Ascending aorta (tissue), 2 donors: Measurements from ENCODE around the gene CATSPER1. TPM values are rescaled to one million over a fixed set of nuclear protein-coding genes. Genes with fewer than 3 reads are reported as not detected.

Experiments
- DNase-seq, 2 donors: peaks; one replicate each; pipeline ENCODE4 v3.0.0-alpha.2; 2019; ENCODE audit warnings: low spot score in 2 of 2
- H3K27ac ChIP-seq, 2 donors: fragments of 200-600 bp; sonication (generic); one replicate each; pipeline ENCODE4 v1.5.1; 2016 to 2017; ENCODE audit warnings: mild to moderate bottlenecking in 1 of 2
- H3K27me3 ChIP-seq: fragments of 200-600 bp; sonication (generic); one replicate; pipeline ENCODE4 v1.5.1; 2017
- H3K36me3 ChIP-seq, 2 donors: fragments of 200-600 bp; sonication (generic); one replicate each; pipeline ENCODE4 v1.5.1; 2016
- H3K4me1 ChIP-seq, 2 donors: fragments of 200-600 bp; sonication (generic); one replicate each; pipeline ENCODE4 v1.5.1; 2016 to 2017; ENCODE audit warnings: mild to moderate bottlenecking in 1 of 2
- H3K4me3 ChIP-seq, 2 donors: fragments of 200-600 bp; sonication (generic); one replicate each; pipeline ENCODE4 v1.5.1; 2016 to 2017; ENCODE audit warnings: mild to moderate bottlenecking in 1 of 2
- H3K9me3 ChIP-seq, 2 donors: fragments of 200-600 bp; sonication (generic); one replicate each; pipeline ENCODE4 v1.5.1; 2016
- intact Hi-C: fragments of 100-400 bp; cut with DNase I; formaldehyde crosslinking; loops from one replicate; pipeline ENCODE4 v1.15.1; 2023
- total RNA-seq: library from RNA; depleted of rRNA; stranded (reverse); fragments of >200 nt; gene quantifications from one replicate; pipeline ENCODE4 v1.1.0, GENCODE V29; 2016
- TF ChIP-seq, protein P1 (sequence below), 3 experiments: fragments of 200-600 bp in 2 of 3; fragments of 450-650 bp in 1 of 3; sonication (generic) in 2 of 3; IDR thresholded peaks; one replicate each; pipeline ENCODE4 v1.5.1; 2016 to 2019; ENCODE audit warnings: antibody characterized with exemption in 3 of 3, mild to moderate bottlenecking in 1 of 3, moderate library complexity in 1 of 3

Gene CATSPER1
- total RNA-seq, 1 donor from 2014 or later, result not detected

DNA sequence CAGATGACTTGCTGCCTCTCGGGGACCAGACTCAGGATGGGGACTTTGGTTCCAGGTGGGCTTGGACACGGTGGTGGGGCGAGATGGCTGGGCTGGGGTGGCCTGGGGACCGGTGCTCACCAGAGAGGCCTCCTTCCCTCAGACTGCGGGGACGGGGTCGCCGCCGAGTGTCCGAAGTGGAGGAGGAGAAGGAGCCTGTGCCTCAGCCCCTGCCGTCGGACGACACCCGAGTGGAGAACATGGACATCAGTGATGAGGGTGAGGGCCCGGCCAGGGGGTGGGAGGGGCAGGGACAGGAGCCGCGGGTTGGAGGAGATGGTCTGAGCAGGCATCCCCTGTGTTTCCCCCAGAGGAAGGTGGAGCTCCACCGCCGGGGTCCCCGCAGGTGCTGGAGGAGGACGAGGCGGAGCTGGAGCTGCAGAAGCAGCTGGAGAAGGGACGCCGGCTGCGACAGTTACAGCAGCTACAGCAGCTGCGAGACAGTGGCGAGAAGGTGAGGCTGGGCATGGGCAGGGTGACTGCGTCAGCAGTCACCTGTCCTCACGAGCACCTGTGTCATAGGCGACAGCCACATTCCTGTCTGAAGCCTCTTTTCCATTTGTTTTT is 58.8 kb downstream of the CATSPER1 start:
- DNase-seq, result no peak
- peaks cover 61 to 69% of the 10 kb centered on the region in 2 donors for H3K36me3 ChIP-seq
- intact Hi-C loops, result no loop called here

More for the DNA sequence above, 58.8 kb downstream of the CATSPER1 start:
- Histone ChIP-seq H3K4me1 (peaks cover 13 to 16% of the 10 kb centered on the region in 2 donors), H3K9me3 (no peaks in the 10 kb centered on the region), H3K27me3 (no peaks in the 10 kb centered on the region), H3K4me3 (no peak overlapping the region), H3K27ac (no peak overlapping the region)
- TF ChIP-seq, protein P1, sequence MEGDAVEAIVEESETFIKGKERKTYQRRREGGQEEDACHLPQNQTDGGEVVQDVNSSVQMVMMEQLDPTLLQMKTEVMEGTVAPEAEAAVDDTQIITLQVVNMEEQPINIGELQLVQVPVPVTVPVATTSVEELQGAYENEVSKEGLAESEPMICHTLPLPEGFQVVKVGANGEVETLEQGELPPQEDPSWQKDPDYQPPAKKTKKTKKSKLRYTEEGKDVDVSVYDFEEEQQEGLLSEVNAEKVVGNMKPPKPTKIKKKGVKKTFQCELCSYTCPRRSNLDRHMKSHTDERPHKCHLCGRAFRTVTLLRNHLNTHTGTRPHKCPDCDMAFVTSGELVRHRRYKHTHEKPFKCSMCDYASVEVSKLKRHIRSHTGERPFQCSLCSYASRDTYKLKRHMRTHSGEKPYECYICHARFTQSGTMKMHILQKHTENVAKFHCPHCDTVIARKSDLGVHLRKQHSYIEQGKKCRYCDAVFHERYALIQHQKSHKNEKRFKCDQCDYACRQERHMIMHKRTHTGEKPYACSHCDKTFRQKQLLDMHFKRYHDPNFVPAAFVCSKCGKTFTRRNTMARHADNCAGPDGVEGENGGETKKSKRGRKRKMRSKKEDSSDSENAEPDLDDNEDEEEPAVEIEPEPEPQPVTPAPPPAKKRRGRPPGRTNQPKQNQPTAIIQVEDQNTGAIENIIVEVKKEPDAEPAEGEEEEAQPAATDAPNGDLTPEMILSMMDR (IDR thresholded peaks at IDR 0.05), result no peak

Other genes with a start within 250 kb of the CATSPER1 start
- gene AP5B1, start 245.5 kb downstream of the CATSPER1 start, total RNA-seq, result 31.8 TPM
- not detected for gene OVOL1, start 239.4 kb downstream of the CATSPER1 start, total RNA-seq
- not detected for gene SNX32, start 192.5 kb downstream of the CATSPER1 start, total RNA-seq
- 974 TPM for gene CFL1, start 168.3 kb downstream of the CATSPER1 start, total RNA-seq
- 45.0 TPM for gene MUS81, start 166.0 kb downstream of the CATSPER1 start, total RNA-seq
- gene EFEMP2, start 153.7 kb downstream of the CATSPER1 start, total RNA-seq, result 92.8 TPM
- not detected for gene CTSW, start 146.6 kb downstream of the CATSPER1 start, total RNA-seq
- 57.2 TPM for gene FIBP, start 138.0 kb downstream of the CATSPER1 start, total RNA-seq
- 184 TPM for gene CCDC85B, start 135.8 kb downstream of the CATSPER1 start, total RNA-seq
- 123 TPM for gene FOSL1, start 126.1 kb downstream of the CATSPER1 start, total RNA-seq
- gene C11orf68, start 107.4 kb downstream of the CATSPER1 start, total RNA-seq, result 25.3 TPM
- 135 TPM for gene DRAP1, start 107.1 kb downstream of the CATSPER1 start, total RNA-seq
- not detected for gene TSGA10IP, start 81.0 kb downstream of the CATSPER1 start, total RNA-seq
- gene SART1, start 64.7 kb downstream of the CATSPER1 start, total RNA-seq, result 28.4 TPM
- 15.6 TPM for gene EIF1AD, start 24.3 kb downstream of the CATSPER1 start, total RNA-seq
- 11.7 TPM for gene BANF1, start 24.0 kb downstream of the CATSPER1 start, total RNA-seq
- 4.4 TPM for gene CST6, start 14.5 kb downstream of the CATSPER1 start, total RNA-seq
- gene GAL3ST3, start 22.7 kb upstream of the CATSPER1 start, total RNA-seq, result not detected
- gene SF3B2, start 25.9 kb upstream of the CATSPER1 start, total RNA-seq, result 128 TPM
- gene PACS1, start 43.8 kb upstream of the CATSPER1 start, total RNA-seq, result 138 TPM
- gene KLC2, start 231.2 kb upstream of the CATSPER1 start, total RNA-seq, result 29.9 TPM
- 171 TPM for gene RAB1B, start 242.2 kb upstream of the CATSPER1 start, total RNA-seq